Stimulated activated CD8-positive, alpha-beta memory T cell treated with anti-CD3 and anti-CD28 coated beads, Interleukin-12 subunit alpha, Interleukin-12 subunit beta, amount 100 ng/mL, for 24 hours (primary cell): ENCODE data around the gene B4GALNT1.

Source experiments
- DNase-seq: peaks from one replicate; pipeline ENCODE4 v3.0.0-alpha.2; 2020; ENCODE audit errors: extremely low read depth

B4GALNT1 gene

DNA sequence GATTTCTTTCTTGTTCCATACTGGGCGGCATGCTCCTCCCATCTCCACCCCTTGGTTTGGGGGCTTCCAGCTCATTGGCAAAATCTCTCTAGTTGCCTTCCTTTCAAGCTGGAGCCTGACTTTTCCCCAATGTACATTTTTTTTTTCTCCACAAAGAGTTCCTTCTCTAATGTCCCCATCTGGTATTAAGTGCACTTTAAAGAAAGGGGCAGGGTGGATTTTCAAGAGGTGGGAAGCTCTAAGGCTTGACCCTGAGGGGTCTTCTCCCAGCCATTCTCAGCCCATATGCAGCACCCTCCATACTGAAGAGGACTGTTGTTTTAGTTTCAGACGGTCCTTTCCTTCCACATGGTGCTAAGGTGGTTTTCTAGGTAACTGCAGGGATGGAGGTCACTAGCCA, 47.8 kb downstream of the B4GALNT1 start:
- no peak for DNase-seq

DNA sequence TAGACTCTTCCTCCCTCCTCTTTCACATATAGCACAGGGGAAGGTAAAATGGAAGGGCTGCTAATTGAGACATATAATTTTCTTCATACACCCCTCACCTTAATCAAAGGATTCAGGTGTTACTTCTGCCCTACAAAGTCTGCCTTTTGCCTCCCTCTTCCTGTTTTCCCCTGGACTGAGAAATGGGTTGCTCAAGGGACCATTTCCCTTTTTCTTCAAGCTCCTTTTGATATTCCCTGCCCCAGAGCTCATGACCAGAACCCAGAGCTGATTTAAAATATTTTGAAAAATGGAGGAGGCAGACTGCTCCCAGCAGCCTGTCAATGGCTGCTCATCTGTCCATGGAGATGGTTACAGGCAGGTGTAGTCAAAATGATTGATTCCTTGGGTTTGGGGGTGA, 48.3 kb downstream of the B4GALNT1 start:
- DNase-seq, result no peak

DNA sequence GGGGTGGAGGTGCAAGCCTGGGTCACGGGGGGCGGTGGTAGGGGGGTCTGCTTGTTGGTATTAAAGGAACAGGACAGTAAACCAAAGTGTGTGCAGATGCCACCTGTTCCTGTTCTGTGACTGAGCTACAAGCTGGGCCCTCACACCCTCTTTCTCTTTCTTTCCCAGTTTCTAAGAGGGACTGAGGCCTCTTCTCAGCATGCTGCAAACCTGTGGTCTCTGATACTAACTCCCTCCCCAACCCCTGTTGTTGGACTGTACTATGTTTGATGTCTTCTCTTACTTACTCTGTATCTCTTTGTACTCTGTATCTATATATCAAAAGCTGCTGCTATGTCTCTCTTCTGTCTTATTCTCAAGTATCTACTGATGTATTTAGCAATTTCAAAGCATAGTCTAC, 49.0 kb downstream of the B4GALNT1 start:
- DNase-seq, result no peak

DNA sequence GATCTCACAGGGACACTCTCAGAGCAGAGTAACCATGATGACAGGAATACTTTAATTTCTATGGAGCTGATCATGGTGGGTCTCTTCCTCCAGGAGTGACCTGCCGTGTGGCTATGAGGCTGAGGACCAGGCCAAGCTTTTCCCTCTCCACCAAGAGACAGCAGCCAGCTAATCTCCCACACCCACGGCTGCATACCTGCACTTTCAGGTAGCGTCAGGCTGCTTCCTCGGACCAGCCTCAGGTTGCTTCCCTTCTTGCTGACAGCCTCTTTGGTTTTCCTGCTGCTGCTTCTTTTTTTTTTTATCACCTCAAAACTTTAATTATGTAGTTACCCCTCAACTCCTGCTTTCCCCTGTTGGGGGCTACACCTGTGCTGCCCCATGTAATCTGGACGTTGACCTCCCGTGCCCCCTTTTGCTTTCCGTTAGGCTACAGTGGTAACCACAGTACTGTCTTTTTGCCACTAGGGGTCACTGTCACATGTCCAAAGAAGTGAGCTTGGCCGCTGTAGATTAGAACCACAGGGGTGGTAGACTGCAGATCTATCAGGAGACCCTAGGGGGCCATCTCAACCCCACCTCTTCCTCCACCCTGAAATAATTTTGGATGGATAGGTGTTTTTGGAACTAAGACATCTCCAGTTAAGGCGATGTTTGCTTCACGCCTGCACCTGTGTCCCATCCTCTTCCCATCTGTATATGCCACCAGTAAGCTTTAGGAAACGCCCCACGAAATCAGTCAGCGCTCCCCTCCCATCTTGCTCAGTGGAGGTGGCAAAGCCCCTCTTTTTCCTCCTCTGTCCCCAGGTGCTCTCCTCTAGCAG, 49.8 kb downstream of the B4GALNT1 start:
- DNase-seq, result no peak

DNA sequence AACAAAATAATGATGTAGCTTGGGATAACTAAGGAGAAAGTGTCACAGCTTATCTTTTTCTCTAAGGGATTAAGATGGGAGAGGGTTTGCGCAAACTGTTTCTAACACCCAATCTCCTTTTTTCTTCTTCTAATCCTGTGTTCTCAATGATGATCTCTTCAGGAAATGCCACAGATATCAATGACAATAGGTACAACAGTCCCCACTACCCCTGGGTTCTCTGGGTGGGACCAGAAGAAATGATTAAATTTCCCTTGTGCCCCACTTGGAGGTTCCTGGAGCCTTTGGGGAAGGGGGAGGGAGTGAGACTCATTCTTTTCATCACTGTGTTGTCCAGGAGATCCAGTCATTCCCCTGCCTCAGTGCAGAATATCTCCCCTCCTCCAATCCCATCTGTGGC, 50.6 kb downstream of the B4GALNT1 start:
- DNase-seq, result no peak

DNA sequence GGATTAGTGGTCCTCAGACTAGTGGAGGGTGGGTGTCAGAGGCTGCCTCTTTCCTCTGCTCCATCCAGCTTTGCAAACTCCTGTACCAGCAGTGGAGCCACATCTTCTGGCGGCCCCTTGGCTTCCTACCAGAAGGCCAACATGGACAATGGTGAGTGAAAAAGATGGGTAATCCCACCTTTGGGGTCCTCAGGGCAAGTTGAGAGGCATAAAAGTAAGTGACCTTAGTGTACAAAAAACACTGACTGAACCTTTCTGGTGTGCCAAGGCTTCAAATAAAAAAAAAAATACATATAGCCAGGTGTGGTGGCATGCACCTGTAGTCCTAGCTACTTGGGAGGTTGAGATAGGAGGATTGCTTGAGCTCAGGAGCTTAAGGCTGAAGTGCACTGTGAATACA, 51.2 kb downstream of the B4GALNT1 start:
- DNase-seq, result no peak

DNA sequence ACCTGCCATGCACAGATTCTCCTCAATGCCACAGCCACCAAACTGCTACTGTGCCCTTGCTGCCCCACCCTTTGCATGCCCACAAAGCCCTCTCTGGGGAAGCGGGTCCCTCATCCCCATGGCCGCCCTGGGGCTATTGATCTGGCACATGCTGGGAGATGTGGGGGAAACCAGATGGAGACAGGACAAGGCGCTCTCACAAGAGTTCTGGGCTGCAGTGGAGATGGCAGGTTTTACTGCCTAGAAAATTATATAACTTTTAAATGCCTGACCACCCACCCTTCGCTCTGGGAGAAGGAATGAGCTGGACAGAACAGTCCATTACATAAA, 52.6 kb downstream of the B4GALNT1 start:
- DNase-seq, result no peak

DNA sequence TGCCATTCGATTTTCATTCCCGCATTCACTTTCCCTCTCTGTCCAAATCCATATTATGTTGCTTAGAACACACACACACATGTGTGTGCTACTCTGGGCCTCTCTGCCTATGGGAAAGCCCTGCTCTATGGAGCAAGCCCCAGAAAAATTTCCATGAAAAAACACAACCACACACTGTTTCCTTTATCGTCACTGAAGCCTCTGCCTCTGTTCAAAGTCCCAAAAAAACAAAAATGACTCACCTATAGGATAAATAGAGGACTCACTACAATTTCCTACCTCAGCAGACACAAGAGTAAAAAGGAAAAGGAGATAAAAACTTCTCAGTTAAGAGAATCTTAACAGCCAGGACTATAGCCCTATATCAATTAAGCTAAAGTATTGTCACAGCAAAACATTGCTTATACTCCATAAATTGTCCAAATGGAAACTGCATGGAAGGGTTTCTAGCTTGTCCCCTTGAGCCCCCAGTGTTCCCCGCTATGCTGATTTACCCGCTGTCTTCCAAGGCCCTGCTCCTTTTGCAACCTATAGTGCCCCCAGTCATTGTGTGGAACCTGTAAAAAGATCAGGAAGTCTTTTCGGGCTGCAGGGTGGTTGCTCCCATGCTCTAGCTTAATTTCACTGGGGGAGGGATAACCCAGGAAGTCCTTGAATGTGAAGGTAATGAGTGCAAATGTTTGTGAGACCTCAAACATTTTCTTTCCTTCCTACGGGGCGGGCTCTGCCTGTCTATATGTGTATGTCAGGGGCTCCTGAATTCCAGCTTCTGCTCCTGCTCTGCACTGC, 53.1 kb downstream of the B4GALNT1 start:
- DNase-seq, result no peak

DNA sequence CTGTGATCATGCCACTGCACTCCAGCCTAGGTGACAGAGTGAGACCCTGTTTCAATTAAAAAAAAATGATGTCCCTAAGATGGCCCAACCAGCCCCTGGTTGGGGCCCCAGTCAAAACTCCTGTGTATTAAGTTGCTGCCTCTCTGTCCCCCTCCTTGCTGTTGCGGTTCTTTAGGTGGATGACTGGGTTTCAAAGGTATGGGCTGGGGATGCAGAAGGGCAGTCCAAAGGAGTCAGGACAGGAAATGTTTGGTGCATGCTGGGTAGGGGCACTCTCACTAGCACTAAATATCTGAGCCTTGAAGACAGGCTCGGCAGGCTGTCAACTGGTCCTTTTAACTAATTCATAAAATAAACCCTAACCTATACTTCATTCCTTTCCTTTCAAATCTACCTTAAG, 54.0 kb downstream of the B4GALNT1 start:
- DNase-seq, result no peak

DNA sequence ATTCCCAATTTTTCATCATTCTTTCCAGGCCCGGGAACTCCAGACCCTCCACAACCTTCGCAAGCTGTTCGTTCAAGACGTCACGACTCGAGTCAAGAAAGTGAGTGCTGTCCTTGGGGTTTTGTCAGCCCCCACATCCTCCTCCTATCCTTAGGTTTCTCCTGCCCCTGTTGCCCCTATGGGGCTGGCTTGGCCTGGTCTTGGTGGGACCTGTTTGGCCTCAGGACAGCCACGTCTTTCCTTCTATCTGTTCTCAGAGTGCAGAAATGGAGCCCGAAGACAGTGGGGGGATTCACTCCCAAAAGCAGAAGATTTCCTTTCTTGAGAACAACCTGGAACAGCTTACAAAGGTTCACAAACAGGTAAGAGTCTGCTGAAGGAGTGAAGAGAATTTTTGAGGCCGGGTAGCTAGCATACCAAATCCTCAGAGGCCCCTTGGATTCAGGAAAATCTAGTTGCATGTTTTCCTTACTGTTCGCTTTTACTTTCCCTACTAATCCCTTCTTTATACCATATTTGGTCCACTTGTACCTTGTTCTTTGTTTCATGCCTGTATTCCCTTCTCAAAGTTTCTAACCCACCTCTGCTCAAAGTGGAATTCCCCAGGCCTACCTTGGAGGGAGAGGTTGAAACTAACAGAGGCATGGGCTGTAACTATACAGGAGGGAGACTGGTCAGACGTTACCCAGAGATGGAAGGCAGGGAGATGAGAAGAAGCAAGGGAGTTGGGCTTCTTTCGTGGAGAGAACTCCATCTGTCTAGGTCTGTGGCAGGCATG, 54.8 kb downstream of the B4GALNT1 start:
- no peak for DNase-seq

DNA sequence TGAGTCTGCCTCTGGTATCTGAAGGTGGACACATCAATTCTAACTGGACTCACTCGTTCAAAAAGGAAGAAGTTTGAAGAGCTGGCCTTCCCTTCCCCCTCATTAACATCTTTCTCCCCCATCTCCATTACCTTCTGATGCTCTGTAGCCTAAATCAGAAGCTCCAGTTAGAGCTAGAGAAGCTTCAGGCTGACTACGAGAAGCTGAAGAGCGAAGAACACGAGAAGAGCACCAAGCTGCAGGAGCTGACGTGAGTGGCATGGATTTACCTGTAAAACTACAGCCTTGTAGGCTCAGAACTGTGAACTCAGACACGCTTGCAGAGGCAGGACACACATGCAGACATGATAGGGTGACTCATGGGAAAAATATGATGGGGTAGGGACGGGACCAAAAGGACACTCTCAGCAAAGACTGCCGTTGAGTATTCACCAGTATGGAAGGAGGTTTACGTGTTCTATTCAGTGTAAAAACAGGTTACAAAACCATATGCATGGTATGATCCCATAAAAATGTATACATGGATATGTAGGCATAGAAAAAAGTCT, 56.3 kb downstream of the B4GALNT1 start:
- no peak for DNase-seq
